DOHH2 (cell line): ENCODE measurements around the gene GPR78.

Experiments
- H3F3A ChIP-seq: fragments of 200-600 bp; sonication (generic), shearing (Covaris generic); 2 replicates; pipeline ENCODE4 v1.6.0; 2016; ENCODE audit warnings: antibody characterized with exemption, mild to moderate bottlenecking; ENCODE audit not compliant: control insufficient read depth, insufficient read depth
- H3K27ac ChIP-seq: fragments of 200-600 bp; sonication (generic); 2 replicates; pipeline ENCODE4 v1.5.1; 2014; ENCODE audit warnings: low read depth, mild to moderate bottlenecking, low read length, moderate library complexity
- H3K27me3 ChIP-seq: fragments of 200-600 bp; sonication (generic); 2 replicates; pipeline ENCODE4 v1.6.1; 2014; ENCODE audit warnings: mild to moderate bottlenecking, low read length, mixed read lengths; ENCODE audit not compliant: control insufficient read depth
- H3K36me3 ChIP-seq: fragments of 200-600 bp; sonication (generic); 2 replicates; pipeline ENCODE4 v1.6.1; 2014; ENCODE audit warnings: mild to moderate bottlenecking, low read length, moderate library complexity, mixed read lengths; ENCODE audit not compliant: control insufficient read depth
- H3K4me1 ChIP-seq: fragments of 200-600 bp; sonication (generic); 2 replicates; pipeline ENCODE4 v1.6.1; 2014; ENCODE audit warnings: mild to moderate bottlenecking, low read length, mixed read lengths; ENCODE audit not compliant: control insufficient read depth
- H3K4me2 ChIP-seq: fragments of 200-600 bp; sonication (generic); 2 replicates; pipeline ENCODE4 v1.6.0; 2014; ENCODE audit warnings: mild to moderate bottlenecking, low read length, moderate library complexity
- H3K4me3 ChIP-seq: fragments of 200-600 bp; sonication (generic); 2 replicates; pipeline ENCODE4 v1.5.1; 2014; ENCODE audit warnings: mild to moderate bottlenecking, low read length, mixed read lengths
- H3K79me2 ChIP-seq: fragments of 200-600 bp; sonication (generic); 2 replicates; pipeline ENCODE4 v1.6.1; 2014; ENCODE audit warnings: mild to moderate bottlenecking, low read length, mixed read lengths; ENCODE audit not compliant: control insufficient read depth
- H3K9me2 ChIP-seq: fragments of 200-600 bp; sonication (generic); replicated peaks from 2 replicates; pipeline ENCODE4 v1.6.1; 2014; ENCODE audit warnings: mild to moderate bottlenecking, low read length, mixed read lengths; ENCODE audit not compliant: control insufficient read depth
- H3K9me3 ChIP-seq: fragments of 200-600 bp; sonication (generic); 2 replicates; pipeline ENCODE4 v1.6.1; 2014; ENCODE audit warnings: antibody characterized with exemption, low read length, mixed read lengths; ENCODE audit not compliant: control insufficient read depth, insufficient read depth
- H4K20me1 ChIP-seq: fragments of 200-600 bp; sonication (generic); 2 replicates; pipeline ENCODE4 v1.6.0; 2014; ENCODE audit warnings: low read depth, mild to moderate bottlenecking, antibody characterized with exemption, low read length, moderate library complexity; ENCODE audit not compliant: control insufficient read depth, insufficient read depth
- EZH2phosphoT487 ChIP-seq: fragments of 200-600 bp; sonication (generic); IDR thresholded peaks from 2 replicates; pipeline ENCODE4 v1.6.1; 2017; ENCODE audit warnings: borderline replicate concordance, mild to moderate bottlenecking, antibody characterized with exemption, low read length, moderate library complexity, mixed read lengths
- TF ChIP-seq, protein P1 (sequence below): fragments of 200-600 bp; sonication (generic); IDR thresholded peaks from one replicate; pipeline ENCODE4 v1.5.1; 2014; ENCODE audit warnings: antibody characterized with exemption, mild to moderate bottlenecking, low read depth, low read length; ENCODE audit not compliant: poor library complexity, severe bottlenecking

Gene GPR78

DNA sequence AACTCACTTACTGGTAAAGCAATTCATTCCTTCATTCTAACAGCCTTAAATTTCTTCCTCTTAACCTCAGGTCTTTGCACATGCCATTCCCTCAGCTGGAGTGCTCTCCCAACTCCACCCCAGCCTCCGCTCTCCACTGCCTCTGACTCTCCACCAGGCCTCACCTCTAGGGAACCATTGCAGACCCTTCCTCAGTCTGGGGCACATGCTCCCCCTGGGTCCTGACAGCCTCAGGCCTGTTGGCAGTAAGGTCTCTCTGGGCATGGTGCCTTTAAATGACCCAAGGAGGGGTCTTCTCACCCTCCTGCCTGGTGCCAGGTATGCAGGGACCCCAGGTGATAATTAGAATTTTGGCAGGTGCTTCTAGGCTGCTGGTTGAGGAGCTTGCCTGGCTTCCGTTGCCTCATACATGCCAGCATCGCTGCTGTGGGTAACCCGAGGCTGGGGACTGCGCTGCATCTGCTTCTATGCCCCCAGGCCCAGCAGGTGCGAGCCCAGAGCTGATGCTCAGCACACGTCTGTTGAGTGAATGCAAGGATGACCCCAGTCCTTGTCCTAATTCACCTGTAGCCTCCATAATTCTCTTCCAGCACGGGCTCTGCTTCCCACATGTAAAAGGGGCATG, 27.5 kb upstream of the GPR78 start:
- Histone ChIP-seq H4K20me1 (no peaks in the 10 kb centered on the region), H3K4me3 (no peak overlapping the region), H3K9me2 (no peaks in the 10 kb centered on the region), H3K36me3 (no peaks in the 10 kb centered on the region), H3K4me2 (no peak overlapping the region), H3K27ac (no peak overlapping the region), H3F3A (no peaks in the 10 kb centered on the region), H3K4me1 (no peaks in the 10 kb centered on the region), H3K9me3 (no peaks in the 10 kb centered on the region), H3K79me2 (no peaks in the 10 kb centered on the region), H3K27me3 (no peaks in the 10 kb centered on the region)
- TF ChIP-seq, protein P1, sequence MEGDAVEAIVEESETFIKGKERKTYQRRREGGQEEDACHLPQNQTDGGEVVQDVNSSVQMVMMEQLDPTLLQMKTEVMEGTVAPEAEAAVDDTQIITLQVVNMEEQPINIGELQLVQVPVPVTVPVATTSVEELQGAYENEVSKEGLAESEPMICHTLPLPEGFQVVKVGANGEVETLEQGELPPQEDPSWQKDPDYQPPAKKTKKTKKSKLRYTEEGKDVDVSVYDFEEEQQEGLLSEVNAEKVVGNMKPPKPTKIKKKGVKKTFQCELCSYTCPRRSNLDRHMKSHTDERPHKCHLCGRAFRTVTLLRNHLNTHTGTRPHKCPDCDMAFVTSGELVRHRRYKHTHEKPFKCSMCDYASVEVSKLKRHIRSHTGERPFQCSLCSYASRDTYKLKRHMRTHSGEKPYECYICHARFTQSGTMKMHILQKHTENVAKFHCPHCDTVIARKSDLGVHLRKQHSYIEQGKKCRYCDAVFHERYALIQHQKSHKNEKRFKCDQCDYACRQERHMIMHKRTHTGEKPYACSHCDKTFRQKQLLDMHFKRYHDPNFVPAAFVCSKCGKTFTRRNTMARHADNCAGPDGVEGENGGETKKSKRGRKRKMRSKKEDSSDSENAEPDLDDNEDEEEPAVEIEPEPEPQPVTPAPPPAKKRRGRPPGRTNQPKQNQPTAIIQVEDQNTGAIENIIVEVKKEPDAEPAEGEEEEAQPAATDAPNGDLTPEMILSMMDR, result no peak
- TF ChIP-seq EZH2phosphoT487, result no peak

DNA sequence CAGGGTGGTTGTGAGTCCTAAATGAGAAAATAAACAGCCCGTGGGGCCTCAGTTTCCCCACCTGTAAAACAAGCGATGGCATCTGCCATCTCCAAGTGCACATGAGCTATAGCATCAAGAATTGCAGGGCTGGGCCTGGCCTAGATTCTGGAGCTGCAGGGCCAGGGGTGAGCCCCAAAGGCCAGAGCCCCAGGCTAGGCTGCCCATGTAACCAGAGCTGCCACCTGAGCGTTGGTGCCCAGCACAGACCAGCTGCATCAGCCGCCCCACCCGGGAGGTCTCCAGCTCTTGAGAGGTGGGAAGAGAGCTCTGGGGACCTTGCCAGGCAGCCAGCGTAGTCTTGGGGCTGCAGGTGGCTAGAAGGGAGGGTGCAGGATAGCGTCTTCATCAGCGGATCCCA, 27.0 kb upstream of the GPR78 start:
- Histone ChIP-seq H3K4me2 (no peak overlapping the region), H3K79me2 (no peaks in the 10 kb centered on the region), H3K4me1 (no peaks in the 10 kb centered on the region), H3K27ac (no peak overlapping the region), H3K36me3 (no peaks in the 10 kb centered on the region), H3K9me2 (no peaks in the 10 kb centered on the region), H4K20me1 (no peaks in the 10 kb centered on the region), H3K4me3 (no peak overlapping the region), H3K27me3 (no peaks in the 10 kb centered on the region), H3F3A (no peaks in the 10 kb centered on the region), H3K9me3 (no peaks in the 10 kb centered on the region)
- TF ChIP-seq EZH2phosphoT487, result no peak
- TF ChIP-seq, protein P1, result no peak

DNA sequence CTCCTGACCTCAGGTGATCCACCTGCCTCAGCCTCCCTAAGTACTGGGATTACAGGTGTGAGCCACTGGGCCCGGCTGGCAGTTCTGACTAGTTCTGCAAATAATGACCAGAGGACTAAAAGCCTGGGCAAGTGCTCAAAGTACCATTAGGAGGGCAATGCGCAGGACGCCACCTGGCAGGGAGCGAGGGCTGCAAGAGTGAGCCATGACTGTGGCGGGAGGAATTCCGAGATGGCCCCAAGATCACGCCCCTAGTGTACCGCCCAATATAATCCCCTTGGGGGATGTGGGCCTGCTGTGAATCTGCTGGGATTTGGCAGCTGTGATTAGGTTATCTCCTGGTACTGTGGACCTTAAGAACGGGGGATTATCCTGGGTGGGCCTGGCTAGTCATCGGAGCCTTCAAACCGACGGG, 26.2 kb upstream of the GPR78 start:
- no peak for TF ChIP-seq EZH2phosphoT487
- TF ChIP-seq, protein P1, result no peak

More for the DNA sequence above, 26.2 kb upstream of the GPR78 start:
- Histone ChIP-seq H3K36me3 (no peaks in the 10 kb centered on the region), H3K4me3 (no peak overlapping the region), H3K79me2 (no peaks in the 10 kb centered on the region), H3F3A (no peaks in the 10 kb centered on the region), H3K9me3 (no peaks in the 10 kb centered on the region), H4K20me1 (no peaks in the 10 kb centered on the region), H3K27me3 (no peaks in the 10 kb centered on the region), H3K27ac (no peak overlapping the region), H3K4me1 (no peaks in the 10 kb centered on the region), H3K4me2 (no peak overlapping the region), H3K9me2 (no peaks in the 10 kb centered on the region)
